M059J (cell line): ENCODE data around the gene MSH5. TPM values are rescaled to one million over a fixed set of nuclear protein-coding genes. Genes with fewer than 3 reads are reported as not detected.
"Not testable (repeated sequence)": the region's sequence is repeated elsewhere in the genome, so short reads cannot be mapped to it uniquely, and the experiment has no call there.

Source experiments
- DNase-seq: peaks from one replicate; pipeline ENCODE4 v3.0.0-alpha.2; 2012; ENCODE audit warnings: low read depth
- total RNA-seq: library from RNA; depleted of rRNA; stranded (reverse); fragments of >200 nt; shearing (Covaris generic); gene quantifications from 2 replicates; pipeline ENCODE4 v1.2.3, GENCODE V29; 2014; rRNA removed

MSH5 gene
- total RNA-seq: 12.8 and 19.4 TPM in 2 replicates

- peak; percentile 100 for DNase-seq
Measured at GRCh38 chr6:31739639-31740396, at the start of gene MSH5. Gene MSH5, plus strand, starts transcription at chr6:31740005. Its CDS starts 462 bp downstream, at chr6:31740467.

GRCh38 chr6:31690231-31691077 is 49.4 kb upstream of the MSH5 start:
- DNase-seq: no peak

GRCh38 chr6:31691078-31691463 is 48.7 kb upstream of the MSH5 start:
- DNase-seq: no peak

- no peak for DNase-seq
Measured at GRCh38 chr6:31691564-31692108, 48.2 kb upstream of the MSH5 start.

- no peak for DNase-seq
Measured at GRCh38 chr6:31692353-31692752, 47.5 kb upstream of the MSH5 start.

GRCh38 chr6:31692886-31693285 is 46.9 kb upstream of the MSH5 start:
- DNase-seq: no peak

GRCh38 chr6:31693535-31693934 is 46.3 kb upstream of the MSH5 start:
- no peak for DNase-seq

- DNase-seq: no peak
Measured at GRCh38 chr6:31697555-31697954, 42.2 kb upstream of the MSH5 start.

- DNase-seq: no peak
Measured at GRCh38 chr6:31700740-31701401, 38.9 kb upstream of the MSH5 start.

- peak; percentile 48 for DNase-seq
Measured at GRCh38 chr6:31701666-31702404, 38.0 kb upstream of the MSH5 start.

GRCh38 chr6:31702405-31702818 is 37.4 kb upstream of the MSH5 start:
- no peak for DNase-seq

- DNase-seq: peak; percentile 99
Measured at GRCh38 chr6:31702819-31703716, 36.7 kb upstream of the MSH5 start, which contains the start of gene ABHD16A. Gene ABHD16A, minus strand, starts transcription at chr6:31703324. Its CDS starts 43 bp downstream, at chr6:31703281.

- peak; percentile 74 for DNase-seq
Measured at GRCh38 chr6:31705931-31706330, 33.9 kb upstream of the MSH5 start.

GRCh38 chr6:31706599-31706998 is 33.2 kb upstream of the MSH5 start, which contains the start of gene LY6G6F:
Gene LY6G6F, plus strand, starts transcription at chr6:31706866. Its CDS starts 41 bp downstream, at chr6:31706907.
- no peak for DNase-seq

GRCh38 chr6:31707701-31708100 is 32.1 kb upstream of the MSH5 start:
- no peak for DNase-seq

- DNase-seq: no peak
Measured at GRCh38 chr6:31708224-31708623, 31.6 kb upstream of the MSH5 start.

GRCh38 chr6:31709157-31709556 is 30.6 kb upstream of the MSH5 start:
- not testable (repeated sequence) for DNase-seq

- DNase-seq: no peak
Measured at GRCh38 chr6:31710523-31711219, 29.1 kb upstream of the MSH5 start.

GRCh38 chr6:31711233-31711632 is 28.6 kb upstream of the MSH5 start:
- no peak for DNase-seq
